ENCODE measurements around the gene RYR2.

- no peak for TF ChIP-seq ZBTB33 (IDR thresholded peaks at IDR 0.05; ENCODE audit: borderline replicate concordance, low read depth)
- no peak for TF ChIP-seq IRF3 (IDR thresholded peaks at IDR 0.05; ENCODE audit: low read depth, low read length)
- TF ChIP-seq CTCF (IDR thresholded peaks at IDR 0.05): no peak
- TF ChIP-seq, protein P1, sequence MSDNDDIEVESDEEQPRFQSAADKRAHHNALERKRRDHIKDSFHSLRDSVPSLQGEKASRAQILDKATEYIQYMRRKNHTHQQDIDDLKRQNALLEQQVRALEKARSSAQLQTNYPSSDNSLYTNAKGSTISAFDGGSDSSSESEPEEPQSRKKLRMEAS (IDR thresholded peaks at IDR 0.05; ENCODE audit: low read depth): no peak
- TF ChIP-seq TAF1 (IDR thresholded peaks at IDR 0.05; ENCODE audit: borderline replicate concordance, low read depth, low read length): no peak
- TF ChIP-seq JUND (IDR thresholded peaks at IDR 0.05): no peak
- no peak for TF ChIP-seq TCF12 (IDR thresholded peaks at IDR 0.05)
- TF ChIP-seq REST (IDR thresholded peaks at IDR 0.05; ENCODE audit: low read depth, low read length): no peak
- TF ChIP-seq GATA2 (CRISPR knock-in tag; IDR thresholded peaks at IDR 0.05): no peak
- TF ChIP-seq EP300 (IDR thresholded peaks at IDR 0.05; ENCODE audit: borderline replicate concordance in 1 of 2, low read depth in 1 of 2, low read length in 1 of 2): no peak
- no peak for TF ChIP-seq NRF1 (IDR thresholded peaks at IDR 0.05; ENCODE audit: low read depth, low read length)
- no peak for TF ChIP-seq TEAD4 (IDR thresholded peaks at IDR 0.05; ENCODE audit: borderline replicate concordance, insufficient read depth)
- TF ChIP-seq POLR2AphosphoS5 (IDR thresholded peaks at IDR 0.05; ENCODE audit: low read depth, low read length): no peak
- no peak for TF ChIP-seq RAD21 (IDR thresholded peaks at IDR 0.05; ENCODE audit: low read length)
These were observed 56.6 kb downstream of the RYR2 start for GRCh38 chr1:237098541-237098940.

Measured in SK-N-SH (cell line).